ENCODE data around the gene MYLK2.

Gene MYLK2

DNA sequence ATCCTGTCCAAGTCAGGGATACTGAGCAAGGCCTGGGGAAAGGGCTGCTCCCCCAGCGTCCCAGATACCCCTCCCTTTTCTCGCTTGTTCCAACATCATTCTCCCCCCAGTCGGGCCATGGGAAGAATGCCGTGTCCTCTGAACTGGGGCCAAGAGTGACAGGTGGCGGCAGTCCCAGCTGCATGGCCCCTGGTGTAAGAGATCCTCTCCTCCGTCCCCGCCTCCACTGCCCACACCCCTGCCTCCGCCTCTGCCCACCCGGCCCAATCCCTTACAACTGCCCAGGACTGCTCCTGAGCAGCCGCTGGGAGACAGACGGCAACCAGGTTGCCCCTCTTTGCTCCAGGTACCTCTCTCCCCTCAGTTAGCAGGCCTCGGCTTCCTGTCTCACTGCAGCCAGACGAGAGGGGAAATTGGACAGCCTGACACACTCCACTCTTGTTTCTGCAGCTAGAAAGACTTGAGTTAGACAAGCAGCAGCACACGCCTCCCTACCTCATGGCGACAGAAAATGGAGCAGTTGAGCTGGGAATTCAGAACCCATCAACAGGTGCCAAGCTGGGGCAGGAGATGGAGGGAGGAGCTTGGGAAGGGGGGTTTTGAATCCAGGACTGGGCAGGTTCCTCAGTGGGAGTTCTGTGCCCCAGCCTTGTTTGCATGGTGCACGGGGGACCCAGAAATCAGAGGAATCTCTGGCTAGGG, at the start of gene MYLK2:
MYLK2 (plus strand) TSS at position 274 of the 702 bp plus-strand sequence; CDS start at position 499, 225 bp downstream.
- Histone ChIP-seq H3K36me3 (ENCODE audit: control insufficient read depth in 2 of 2, insufficient read depth in 2 of 2, low read length in 2 of 2) (no peaks in the 10 kb centered on the region), H3K4me1 (ENCODE audit: control insufficient read depth, insufficient read depth, low read length) (peaks cover 13% of the 10 kb centered on the region), H3K4me3 (ENCODE audit: low read length in 2 of 2) (no peak within 1 kb of the TSS), H3K27ac (ENCODE audit: low read length) (no peak within 1 kb of the TSS), H3K27me3 (ENCODE audit: control insufficient read depth in 1 of 2, insufficient read depth in 2 of 2, low read length in 2 of 2) (no peaks in the 10 kb centered on the region), H3K9ac (ENCODE audit: low read length in 2 of 2) (no peak within 1 kb of the TSS), H3K9me3 (ENCODE audit: control insufficient read depth in 2 of 2, low read length in 2 of 2) (no peaks in the 10 kb centered on the region)

DNA sequence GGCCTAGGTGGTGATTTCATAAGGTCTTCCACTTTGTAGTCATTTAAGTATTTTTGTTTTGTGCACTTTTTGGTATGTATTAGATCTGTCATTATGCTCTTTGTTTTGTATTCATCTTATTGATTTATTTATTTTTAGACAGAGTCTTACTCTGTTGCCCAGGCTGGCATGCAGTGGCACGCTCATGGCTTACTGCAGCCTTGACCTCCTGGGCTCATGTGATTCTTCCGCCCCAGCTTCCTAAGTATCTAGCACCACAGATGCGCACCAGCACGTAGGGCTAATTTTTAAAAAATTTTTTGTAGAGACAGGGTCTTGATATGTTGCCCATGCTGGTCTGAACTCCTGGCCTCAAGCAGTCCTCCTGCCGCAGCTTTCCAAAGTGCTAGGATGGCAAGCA, 49.5 kb upstream of the MYLK2 start:
- Histone ChIP-seq H3K4me3 (ENCODE audit: low read length in 2 of 2) (no peak overlapping the region), H3K27me3 (ENCODE audit: control insufficient read depth in 1 of 2, insufficient read depth in 2 of 2, low read length in 2 of 2) (no peaks in the 10 kb centered on the region), H3K27ac (ENCODE audit: low read length) (no peak overlapping the region)

DNA sequence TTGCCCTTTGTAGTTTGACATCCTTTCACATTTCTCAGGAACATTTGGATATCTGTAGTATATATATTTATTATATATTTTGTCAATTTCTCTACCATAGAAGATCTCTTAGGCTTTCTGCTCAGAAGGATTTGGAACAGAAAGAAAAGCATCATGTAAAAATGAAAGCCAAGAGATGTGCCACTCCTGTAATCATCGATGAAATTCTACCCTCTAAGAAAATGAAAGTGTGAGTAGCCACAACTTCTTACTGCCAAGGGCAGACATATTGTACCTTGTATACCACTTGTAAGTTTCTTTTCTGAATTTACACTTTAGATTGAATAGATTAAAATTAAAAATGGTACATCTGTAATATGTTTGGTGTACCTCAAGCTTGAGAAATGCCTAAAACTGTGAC, 48.9 kb upstream of the MYLK2 start:
- Histone ChIP-seq H3K4me3 (ENCODE audit: low read length in 2 of 2) (no peak overlapping the region), H3K27me3 (ENCODE audit: control insufficient read depth in 1 of 2, insufficient read depth in 2 of 2, low read length in 2 of 2) (no peaks in the 10 kb centered on the region), H3K9ac (ENCODE audit: low read length in 2 of 2) (no peak overlapping the region), H3K9me3 (ENCODE audit: control insufficient read depth in 2 of 2, low read length in 2 of 2) (no peaks in the 10 kb centered on the region), H3K4me1 (ENCODE audit: control insufficient read depth, insufficient read depth, low read length) (no peaks in the 10 kb centered on the region), H3K27ac (ENCODE audit: low read length) (no peak overlapping the region), H3K36me3 (ENCODE audit: control insufficient read depth in 2 of 2, insufficient read depth in 2 of 2, low read length in 2 of 2) (no peaks in the 10 kb centered on the region)

More for the DNA sequence above, 49.5 kb upstream of the MYLK2 start:
- Histone ChIP-seq H3K36me3 (ENCODE audit: control insufficient read depth in 2 of 2, insufficient read depth in 2 of 2, low read length in 2 of 2) (no peaks in the 10 kb centered on the region), H3K9ac (ENCODE audit: low read length in 2 of 2) (no peak overlapping the region), H3K4me1 (ENCODE audit: control insufficient read depth, insufficient read depth, low read length) (no peaks in the 10 kb centered on the region), H3K9me3 (ENCODE audit: control insufficient read depth in 2 of 2, low read length in 2 of 2) (no peaks in the 10 kb centered on the region)

DNA sequence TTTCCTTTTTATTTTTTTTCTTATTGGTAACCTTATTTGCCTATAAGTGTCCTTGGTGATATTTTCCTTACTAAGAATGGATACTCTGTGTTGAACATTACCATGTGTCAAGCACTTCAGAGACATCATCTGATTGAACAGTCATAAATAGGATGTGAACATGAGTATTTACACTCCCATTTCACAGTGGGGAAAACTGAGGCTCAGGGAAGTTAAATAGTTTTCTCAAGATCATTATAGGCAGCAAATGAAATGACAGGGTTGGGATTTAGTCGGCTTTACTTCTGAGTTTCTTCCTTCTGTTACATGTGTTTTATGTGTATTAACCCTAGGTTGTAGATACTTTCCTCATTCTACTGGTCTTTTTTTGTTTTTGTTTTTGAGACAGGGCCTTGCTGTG, 44.7 kb upstream of the MYLK2 start:
- H3K36me3 ChIP-seq (ENCODE audit: control insufficient read depth in 2 of 2, insufficient read depth in 2 of 2, low read length in 2 of 2) = no peaks in the 10 kb centered on the region
- no peaks in the 10 kb centered on the region for H3K27me3 ChIP-seq (ENCODE audit: control insufficient read depth in 1 of 2, insufficient read depth in 2 of 2, low read length in 2 of 2)
- H3K27ac ChIP-seq (ENCODE audit: low read length) = no peak overlapping the region
- no peaks in the 10 kb centered on the region for H3K9me3 ChIP-seq (ENCODE audit: control insufficient read depth in 2 of 2, low read length in 2 of 2)
- no peaks in the 10 kb centered on the region for H3K4me1 ChIP-seq (ENCODE audit: control insufficient read depth, insufficient read depth, low read length)
- no peak overlapping the region for H3K4me3 ChIP-seq (ENCODE audit: low read length in 2 of 2)
- no peak overlapping the region for H3K9ac ChIP-seq (ENCODE audit: low read length in 2 of 2)

DNA sequence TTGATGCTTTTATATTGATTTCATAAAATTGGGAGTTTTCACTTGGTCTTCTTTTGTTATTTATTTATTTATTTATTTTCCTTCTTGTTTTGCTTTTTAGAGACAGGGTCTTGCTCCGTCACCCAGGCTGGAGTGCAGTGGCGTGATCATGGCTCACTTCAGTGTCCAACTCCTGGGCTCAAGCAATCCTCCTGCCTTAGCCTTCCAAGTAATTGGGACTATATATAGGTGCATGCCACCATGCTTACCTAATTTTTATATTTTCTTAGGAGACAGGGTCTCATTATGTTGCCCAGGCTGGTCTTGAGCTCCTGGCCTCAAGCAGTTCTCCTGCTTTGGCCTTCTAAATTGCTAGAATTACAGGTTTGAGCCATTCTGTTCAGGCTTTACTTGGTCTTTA, 38.3 kb upstream of the MYLK2 start:
- Histone ChIP-seq H3K27me3 (ENCODE audit: control insufficient read depth in 1 of 2, insufficient read depth in 2 of 2, low read length in 2 of 2) (no peaks in the 10 kb centered on the region), H3K4me3 (ENCODE audit: low read length in 2 of 2) (no peak overlapping the region), H3K9ac (ENCODE audit: low read length in 2 of 2) (no peak overlapping the region), H3K4me1 (ENCODE audit: control insufficient read depth, insufficient read depth, low read length) (no peaks in the 10 kb centered on the region), H3K27ac (ENCODE audit: low read length) (no peak overlapping the region), H3K9me3 (ENCODE audit: control insufficient read depth in 2 of 2, low read length in 2 of 2) (no peaks in the 10 kb centered on the region), H3K36me3 (ENCODE audit: control insufficient read depth in 2 of 2, insufficient read depth in 2 of 2, low read length in 2 of 2) (no peaks in the 10 kb centered on the region)

DNA sequence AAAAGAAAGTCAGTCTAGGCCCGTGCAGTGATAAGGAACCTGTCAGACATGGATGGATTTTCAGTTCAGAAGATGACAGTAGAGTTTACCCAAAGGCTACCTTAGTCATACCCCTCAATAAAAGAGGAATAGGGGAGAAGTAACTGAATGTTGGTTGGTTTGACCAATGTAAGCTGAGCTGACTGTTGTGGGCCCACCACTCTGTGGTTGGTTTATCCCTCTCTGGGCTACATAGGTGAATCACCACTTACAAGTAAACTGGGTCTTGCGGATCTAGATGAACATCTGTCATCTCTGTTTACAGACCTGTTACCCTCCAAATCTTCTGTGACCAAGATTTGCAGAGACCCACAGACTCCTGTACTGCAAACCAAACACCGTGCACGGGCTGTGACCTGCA, 37.2 kb upstream of the MYLK2 start:
- no peaks in the 10 kb centered on the region for H3K36me3 ChIP-seq (ENCODE audit: control insufficient read depth in 2 of 2, insufficient read depth in 2 of 2, low read length in 2 of 2)
- H3K9me3 ChIP-seq (ENCODE audit: control insufficient read depth in 2 of 2, low read length in 2 of 2) = no peaks in the 10 kb centered on the region
- no peak overlapping the region for H3K4me3 ChIP-seq (ENCODE audit: low read length in 2 of 2)
- H3K9ac ChIP-seq (ENCODE audit: low read length in 2 of 2) = no peak overlapping the region
- no peak overlapping the region for H3K27ac ChIP-seq (ENCODE audit: low read length)
- H3K4me1 ChIP-seq (ENCODE audit: control insufficient read depth, insufficient read depth, low read length) = no peaks in the 10 kb centered on the region
- no peaks in the 10 kb centered on the region for H3K27me3 ChIP-seq (ENCODE audit: control insufficient read depth in 1 of 2, insufficient read depth in 2 of 2, low read length in 2 of 2)

DNA sequence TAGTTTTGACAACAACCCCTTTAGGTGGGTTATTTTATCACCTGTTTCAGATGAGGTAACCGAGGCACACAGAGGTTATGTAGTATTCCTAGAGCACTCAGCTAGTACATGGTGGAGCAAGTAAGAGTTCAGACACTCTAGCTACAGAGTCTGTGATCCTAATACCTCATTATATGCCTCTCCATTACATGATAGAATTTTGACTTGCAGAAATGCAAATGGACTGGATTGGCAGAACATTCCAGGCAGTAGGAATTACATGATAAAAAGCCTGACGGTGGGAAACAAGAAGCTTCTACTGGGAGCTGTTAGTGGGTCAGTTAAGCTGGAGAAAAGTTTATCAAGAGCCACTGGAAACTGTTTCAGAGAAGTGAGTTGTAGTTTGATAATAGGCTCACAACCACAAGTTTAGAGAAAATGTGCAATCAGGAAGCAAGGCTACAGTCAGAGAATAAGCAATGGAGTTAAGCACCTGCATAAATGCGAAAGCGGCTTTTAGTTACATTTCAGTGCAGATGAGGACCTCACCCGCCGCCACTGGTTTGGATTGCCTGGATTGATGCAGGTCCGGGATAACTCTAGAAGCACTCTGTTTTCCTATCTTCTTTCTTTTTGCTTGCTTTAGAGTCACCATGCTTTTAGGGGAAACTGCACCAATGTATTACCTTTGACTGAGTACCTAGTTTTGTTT, 34.7 kb upstream of the MYLK2 start:
- Histone ChIP-seq H3K36me3 (ENCODE audit: control insufficient read depth in 2 of 2, insufficient read depth in 2 of 2, low read length in 2 of 2) (no peaks in the 10 kb centered on the region), H3K9ac (ENCODE audit: low read length in 2 of 2) (no peak overlapping the region), H3K9me3 (ENCODE audit: control insufficient read depth in 2 of 2, low read length in 2 of 2) (no peaks in the 10 kb centered on the region), H3K27me3 (ENCODE audit: control insufficient read depth in 1 of 2, insufficient read depth in 2 of 2, low read length in 2 of 2) (no peaks in the 10 kb centered on the region), H3K27ac (ENCODE audit: low read length) (no peak overlapping the region), H3K4me1 (ENCODE audit: control insufficient read depth, insufficient read depth, low read length) (no peaks in the 10 kb centered on the region), H3K4me3 (ENCODE audit: low read length in 2 of 2) (no peak overlapping the region)

DNA sequence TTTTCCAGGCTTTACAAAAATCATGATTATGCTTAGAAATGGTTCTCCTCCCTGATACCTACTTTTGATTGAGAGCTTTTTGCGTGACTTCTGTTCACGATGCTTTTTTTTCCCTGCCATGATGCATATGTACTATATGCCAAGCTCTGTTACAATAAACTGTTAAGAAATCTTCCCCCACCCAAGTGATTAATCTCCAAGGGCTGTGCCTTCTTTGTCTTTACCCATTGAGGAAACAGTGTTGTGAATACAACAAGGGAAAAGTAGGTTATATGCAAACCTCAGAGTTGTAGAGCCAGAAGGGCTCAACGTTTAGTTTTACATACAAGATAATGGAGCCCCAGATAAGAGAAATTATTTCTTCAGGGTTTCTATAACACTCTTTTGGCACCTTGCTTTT, 34.1 kb upstream of the MYLK2 start:
- no peaks in the 10 kb centered on the region for H3K36me3 ChIP-seq (ENCODE audit: control insufficient read depth in 2 of 2, insufficient read depth in 2 of 2, low read length in 2 of 2)
- no peak overlapping the region for H3K27ac ChIP-seq (ENCODE audit: low read length)
- H3K27me3 ChIP-seq (ENCODE audit: control insufficient read depth in 1 of 2, insufficient read depth in 2 of 2, low read length in 2 of 2) = no peaks in the 10 kb centered on the region
- H3K4me3 ChIP-seq (ENCODE audit: low read length in 2 of 2) = no peak overlapping the region
- H3K9me3 ChIP-seq (ENCODE audit: control insufficient read depth in 2 of 2, low read length in 2 of 2) = no peaks in the 10 kb centered on the region
- H3K9ac ChIP-seq (ENCODE audit: low read length in 2 of 2) = no peak overlapping the region
- no peaks in the 10 kb centered on the region for H3K4me1 ChIP-seq (ENCODE audit: control insufficient read depth, insufficient read depth, low read length)

DNA sequence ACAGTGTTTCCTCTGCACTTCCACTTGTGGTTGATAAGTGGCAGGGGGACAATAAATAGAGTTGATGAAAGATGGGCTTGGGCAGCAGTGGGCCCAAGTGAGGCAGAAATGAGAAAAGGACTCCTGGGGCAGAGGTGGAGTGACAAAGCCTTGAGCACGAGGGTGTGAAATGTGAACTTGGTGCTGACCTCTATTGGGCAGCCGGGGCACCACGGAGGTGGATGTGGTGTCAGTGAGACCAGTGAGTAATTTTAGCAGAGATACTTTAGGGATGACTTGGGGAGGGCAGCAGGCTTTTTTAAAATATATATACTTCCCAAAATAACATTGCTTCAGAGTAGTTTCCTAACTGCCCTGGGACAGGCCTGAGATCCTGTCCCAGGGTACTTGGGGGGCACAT, 30.6 kb upstream of the MYLK2 start:
- Histone ChIP-seq H3K36me3 (ENCODE audit: control insufficient read depth in 2 of 2, insufficient read depth in 2 of 2, low read length in 2 of 2) (no peaks in the 10 kb centered on the region), H3K4me3 (ENCODE audit: low read length in 2 of 2) (no peak overlapping the region), H3K27ac (ENCODE audit: low read length) (no peak overlapping the region), H3K27me3 (ENCODE audit: control insufficient read depth in 1 of 2, insufficient read depth in 2 of 2, low read length in 2 of 2) (no peaks in the 10 kb centered on the region), H3K9ac (ENCODE audit: low read length in 2 of 2) (no peak overlapping the region), H3K4me1 (ENCODE audit: control insufficient read depth, insufficient read depth, low read length) (no peaks in the 10 kb centered on the region), H3K9me3 (ENCODE audit: control insufficient read depth in 2 of 2, low read length in 2 of 2) (no peaks in the 10 kb centered on the region)

DNA sequence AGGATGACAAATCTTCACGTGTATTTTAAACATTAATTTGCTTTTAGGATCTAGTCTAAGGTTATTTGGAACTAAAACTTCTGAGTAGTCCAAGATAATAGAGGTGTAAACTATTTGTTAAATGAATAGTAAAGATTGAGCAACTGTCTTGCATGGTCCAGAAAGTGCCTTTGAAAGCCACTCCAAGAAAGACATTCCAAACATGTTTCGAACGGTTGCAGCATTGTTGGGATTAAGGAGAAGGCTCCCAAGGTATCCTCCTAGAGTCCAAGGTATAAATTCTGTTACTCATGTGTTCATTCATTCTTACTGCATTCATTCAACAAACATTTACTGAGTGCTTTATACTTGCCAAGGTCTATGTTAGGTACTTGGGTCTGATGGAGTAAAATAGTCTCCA, 28.8 kb upstream of the MYLK2 start:
- no peak overlapping the region for H3K4me3 ChIP-seq (ENCODE audit: low read length in 2 of 2)
- no peak overlapping the region for H3K9ac ChIP-seq (ENCODE audit: low read length in 2 of 2)
- H3K4me1 ChIP-seq (ENCODE audit: control insufficient read depth, insufficient read depth, low read length) = no peaks in the 10 kb centered on the region
- H3K27me3 ChIP-seq (ENCODE audit: control insufficient read depth in 1 of 2, insufficient read depth in 2 of 2, low read length in 2 of 2) = no peaks in the 10 kb centered on the region
- H3K27ac ChIP-seq (ENCODE audit: low read length) = no peak overlapping the region
- no peaks in the 10 kb centered on the region for H3K36me3 ChIP-seq (ENCODE audit: control insufficient read depth in 2 of 2, insufficient read depth in 2 of 2, low read length in 2 of 2)
- no peaks in the 10 kb centered on the region for H3K9me3 ChIP-seq (ENCODE audit: control insufficient read depth in 2 of 2, low read length in 2 of 2)

DNA sequence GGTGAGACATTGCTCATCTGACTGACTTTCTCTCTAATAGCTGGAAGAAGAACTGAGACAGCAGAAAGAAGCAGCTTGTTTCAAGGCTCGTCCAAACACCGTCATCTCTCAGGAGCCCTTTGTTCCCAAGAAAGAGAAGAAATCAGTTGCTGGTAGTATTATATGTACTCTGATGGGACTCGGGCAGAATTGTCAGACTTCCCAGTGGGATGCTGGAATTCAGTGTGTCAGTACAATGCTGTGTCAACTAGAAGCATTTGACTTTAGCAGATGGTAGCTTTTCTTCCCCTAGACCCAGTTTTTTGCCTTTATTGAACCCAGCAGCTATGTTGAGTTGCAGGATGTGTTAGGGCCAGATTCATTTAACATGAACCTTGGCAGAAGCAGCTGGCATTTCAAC, 21.8 kb upstream of the MYLK2 start:
- no peaks in the 10 kb centered on the region for H3K27me3 ChIP-seq (ENCODE audit: control insufficient read depth in 1 of 2, insufficient read depth in 2 of 2, low read length in 2 of 2)
- no peak overlapping the region for H3K9ac ChIP-seq (ENCODE audit: low read length in 2 of 2)
- no peaks in the 10 kb centered on the region for H3K4me1 ChIP-seq (ENCODE audit: control insufficient read depth, insufficient read depth, low read length)
- H3K36me3 ChIP-seq (ENCODE audit: control insufficient read depth in 2 of 2, insufficient read depth in 2 of 2, low read length in 2 of 2) = no peaks in the 10 kb centered on the region
- H3K9me3 ChIP-seq (ENCODE audit: control insufficient read depth in 2 of 2, low read length in 2 of 2) = no peaks in the 10 kb centered on the region
- no peak overlapping the region for H3K27ac ChIP-seq (ENCODE audit: low read length)
- H3K4me3 ChIP-seq (ENCODE audit: low read length in 2 of 2) = no peak overlapping the region
